Measurements from ENCODE around the gene LTBP4.
"Not testable (repeated sequence)": the region's sequence is repeated elsewhere in the genome, so short reads cannot be mapped to it uniquely, and the experiment has no call there.

LTBP4 gene

GRCh38 chr19:40576151-40576584 is 25.0 kb upstream of the LTBP4 start:
- peak in 1 of 3 experiments; percentile 49 for DNase-seq

GRCh38 chr19:40576585-40577451 is 24.4 kb upstream of the LTBP4 start, which contains the start of gene SHKBP1:
SHKBP1 (plus strand) TSS chr19:40576873; CDS start chr19:40576900, 27 bp downstream.
- DNase-seq = peak; percentile 93 to 98 (median 94)

GRCh38 chr19:40578442-40578908 is 22.7 kb upstream of the LTBP4 start:
- DNase-seq = peak in 2 of 3 experiments; percentile 14 to 15

DNA sequence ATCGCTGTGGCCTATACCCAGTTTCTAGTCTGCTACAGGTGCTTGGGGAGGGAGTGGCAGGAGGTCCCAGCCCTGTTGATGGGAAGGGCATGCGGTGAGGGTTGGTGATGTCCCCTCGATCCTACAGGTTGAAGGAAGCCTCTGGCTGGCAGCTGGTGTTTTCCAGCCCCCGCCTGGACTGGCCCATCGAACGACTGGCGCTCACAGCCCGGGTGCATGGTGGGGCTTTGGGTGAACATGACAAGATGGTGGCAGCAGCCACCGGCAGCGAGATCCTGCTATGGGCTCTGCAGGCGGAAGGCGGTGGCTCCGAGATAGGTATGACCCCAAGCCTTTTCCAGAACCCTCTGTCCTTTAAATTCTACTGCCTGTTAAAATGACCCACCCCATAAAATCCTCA is 20.6 kb upstream of the LTBP4 start:
- no peak for DNase-seq

DNA sequence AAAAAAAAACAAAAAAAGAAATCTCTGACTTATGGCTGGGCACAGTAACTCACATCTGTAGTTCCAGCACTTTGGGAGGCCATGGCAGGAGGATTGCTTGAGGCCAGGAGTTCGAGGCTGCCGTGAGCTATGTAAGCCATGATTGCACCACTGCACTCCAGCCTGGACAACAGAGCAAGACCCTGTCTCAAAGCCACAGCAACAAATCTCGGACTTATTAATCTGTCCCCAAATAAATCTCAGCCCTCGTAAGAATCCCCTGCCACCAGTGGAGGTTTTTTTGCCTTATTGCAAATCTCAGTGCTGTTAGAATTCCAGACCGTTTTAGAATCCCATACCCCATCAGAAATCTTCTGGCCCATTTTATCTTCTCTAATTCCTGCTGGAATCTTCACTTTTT is 19.6 kb upstream of the LTBP4 start:
- DNase-seq = no peak

DNA sequence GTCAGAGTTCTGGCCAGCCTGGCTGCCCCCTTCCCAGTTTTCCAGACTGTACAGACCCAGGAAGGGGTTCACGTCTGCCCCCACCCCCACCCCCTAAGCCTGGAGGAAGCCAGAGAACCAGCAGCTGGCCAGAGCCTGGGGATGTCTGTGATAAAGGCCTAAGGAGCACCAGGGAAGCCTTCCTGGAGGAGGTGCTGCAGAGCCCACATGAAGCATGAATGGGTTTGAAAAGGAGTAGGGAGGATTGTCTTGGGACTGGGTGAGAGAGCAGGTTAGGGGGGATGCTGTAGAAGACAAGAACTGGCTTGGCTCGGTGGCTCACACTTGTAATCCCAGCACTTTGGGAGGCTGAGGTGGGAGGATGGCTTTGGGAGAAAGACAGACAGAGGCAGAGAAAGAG is 18.7 kb upstream of the LTBP4 start:
- DNase-seq = no peak

DNA sequence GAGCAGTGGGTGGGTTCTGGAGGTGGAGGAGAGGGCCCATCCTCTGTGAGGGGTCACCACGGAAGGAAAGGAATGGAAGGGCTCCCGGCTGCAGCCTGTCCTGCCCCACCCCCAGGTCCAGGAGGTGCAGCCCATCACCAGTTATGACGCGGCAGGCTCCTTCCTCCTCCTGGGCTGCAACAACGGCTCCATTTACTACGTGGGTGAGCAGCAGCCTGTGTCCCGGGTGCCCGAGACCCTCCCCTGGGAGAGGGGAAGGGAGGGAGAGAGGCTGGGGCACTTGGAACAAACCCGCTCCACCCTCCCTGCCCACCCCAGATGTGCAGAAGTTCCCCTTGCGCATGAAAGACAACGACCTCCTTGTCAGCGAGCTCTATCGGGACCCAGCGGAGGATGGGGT is 17.9 kb upstream of the LTBP4 start:
- no peak for DNase-seq

DNA sequence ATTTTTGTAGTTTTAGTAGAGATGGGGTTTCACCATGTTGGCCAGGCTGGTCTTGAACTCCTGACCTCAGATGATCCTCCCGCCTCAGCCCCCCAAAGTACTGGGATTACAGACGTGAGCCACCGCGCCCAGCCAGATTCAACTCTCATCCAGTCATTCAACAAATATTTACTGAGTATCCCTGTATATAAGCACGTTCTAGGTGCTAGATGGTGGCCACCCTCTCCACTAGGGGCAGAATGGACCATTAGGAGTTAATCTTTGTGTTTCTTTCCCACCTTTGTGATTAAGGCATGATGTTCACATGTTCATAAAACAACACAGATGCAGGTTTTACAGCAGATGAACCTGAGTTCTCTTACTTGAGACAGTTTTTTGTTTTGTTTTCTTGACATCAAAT is 17.2 kb upstream of the LTBP4 start:
- DNase-seq = no peak

DNA sequence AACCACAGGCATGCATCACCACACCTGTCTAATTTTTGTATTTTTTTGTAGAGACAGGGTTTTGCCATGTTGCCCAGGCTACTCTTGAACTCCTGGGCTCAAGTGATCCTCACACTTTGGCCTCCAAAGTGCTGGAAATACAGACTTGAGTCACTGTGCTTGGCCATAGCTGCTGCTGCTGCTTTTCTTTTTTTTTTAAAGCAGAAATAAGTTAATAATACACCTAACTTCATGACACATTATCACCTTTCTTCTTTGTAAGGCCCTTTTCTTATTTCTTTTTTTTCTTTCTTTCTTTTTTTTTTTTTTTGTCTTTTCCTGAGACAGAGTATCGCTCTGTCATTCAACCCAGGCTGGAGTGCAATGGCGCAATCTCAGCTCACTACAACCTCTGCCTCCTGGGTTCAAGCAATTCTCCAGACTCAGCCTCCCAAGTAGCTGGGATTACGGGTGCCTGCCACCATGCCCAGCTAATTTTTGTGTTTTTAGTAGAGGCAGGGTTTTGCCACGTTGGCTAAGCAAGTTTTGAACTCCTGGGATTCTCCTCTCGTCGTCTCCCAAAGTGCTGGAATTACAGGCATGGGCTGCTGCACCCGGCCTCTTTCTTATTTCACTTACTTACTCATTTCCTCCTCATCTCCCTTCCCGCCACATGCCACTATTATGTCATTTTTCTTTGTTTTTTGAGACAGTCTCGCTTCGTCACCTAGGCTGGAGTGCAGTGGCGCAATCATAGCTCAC is 15.8 kb upstream of the LTBP4 start:
- DNase-seq = no peak

DNA sequence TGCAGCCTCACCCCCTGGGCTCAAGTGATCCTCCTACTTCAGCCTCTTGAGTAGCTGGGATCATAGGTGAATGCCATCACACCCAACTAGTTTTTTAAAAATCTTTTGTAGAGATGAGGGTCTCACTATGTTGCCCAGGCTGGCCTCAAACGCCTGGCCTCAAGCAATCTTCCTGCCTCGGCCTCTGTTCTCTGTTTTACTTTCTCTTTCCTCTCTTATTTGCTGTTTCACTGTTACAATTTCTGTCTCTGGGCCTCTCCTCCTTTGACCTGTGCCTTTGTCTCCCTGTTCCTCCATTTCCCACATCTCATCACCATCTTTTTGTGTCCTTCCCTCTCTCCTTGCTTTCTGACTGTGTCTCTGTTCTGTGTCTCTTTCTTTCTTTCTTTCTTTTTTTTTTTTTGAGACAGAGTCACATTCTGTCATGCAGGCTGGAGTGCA is 15.2 kb upstream of the LTBP4 start:
- DNase-seq = no peak

DNA sequence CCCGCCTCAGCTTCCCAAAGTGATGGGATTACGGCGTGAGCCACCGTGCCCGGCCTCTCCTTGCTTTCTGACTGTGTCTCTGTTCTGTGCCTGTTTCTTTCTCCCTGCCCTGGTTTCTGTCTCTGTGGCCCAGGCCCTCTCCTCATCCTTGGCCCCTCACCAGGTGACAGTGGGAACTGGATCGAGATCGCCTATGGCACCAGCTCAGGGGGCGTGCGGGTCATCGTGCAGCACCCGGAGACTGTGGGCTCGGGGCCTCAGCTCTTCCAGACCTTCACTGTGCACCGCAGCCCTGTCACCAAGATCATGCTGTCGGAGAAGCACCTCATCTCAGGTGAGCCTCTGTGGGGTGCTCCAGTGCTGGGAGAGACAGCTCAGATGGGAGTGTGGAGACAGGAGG is 14.6 kb upstream of the LTBP4 start:
- DNase-seq = no peak

DNA sequence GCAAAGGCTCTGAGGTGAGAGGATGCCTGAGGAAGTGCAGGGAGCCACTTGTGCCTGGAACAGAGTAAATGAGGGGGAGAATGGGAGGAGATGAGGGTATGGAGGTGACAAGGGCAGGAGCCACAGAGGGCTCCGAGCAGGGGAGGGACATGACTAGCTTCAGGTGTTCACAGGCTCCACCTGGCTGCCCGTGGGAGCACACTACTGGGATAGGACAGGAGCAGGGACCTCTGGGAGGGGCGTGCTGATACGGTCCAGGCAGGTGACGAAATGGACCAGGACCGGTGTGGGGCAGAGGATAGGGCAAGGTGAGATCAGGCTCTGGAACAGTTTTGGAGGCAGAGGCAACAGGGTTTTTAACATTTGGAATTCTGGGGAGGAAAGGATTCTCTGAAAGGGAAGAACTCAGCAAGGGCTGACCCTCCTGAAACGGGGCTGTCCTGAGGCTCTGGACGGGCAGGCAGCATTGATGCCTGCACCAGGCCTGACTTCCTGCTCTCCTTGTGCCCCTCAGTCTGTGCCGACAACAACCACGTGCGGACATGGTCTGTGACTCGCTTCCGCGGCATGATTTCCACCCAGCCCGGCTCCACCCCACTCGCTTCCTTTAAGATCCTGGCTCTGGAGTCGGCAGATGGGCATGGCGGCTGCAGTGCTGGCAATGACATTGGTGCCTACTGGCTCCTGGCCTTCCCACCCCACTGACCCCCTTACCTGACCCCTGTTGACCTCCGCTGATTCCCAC is 12.9 kb upstream of the LTBP4 start:
- DNase-seq = no peak

DNA sequence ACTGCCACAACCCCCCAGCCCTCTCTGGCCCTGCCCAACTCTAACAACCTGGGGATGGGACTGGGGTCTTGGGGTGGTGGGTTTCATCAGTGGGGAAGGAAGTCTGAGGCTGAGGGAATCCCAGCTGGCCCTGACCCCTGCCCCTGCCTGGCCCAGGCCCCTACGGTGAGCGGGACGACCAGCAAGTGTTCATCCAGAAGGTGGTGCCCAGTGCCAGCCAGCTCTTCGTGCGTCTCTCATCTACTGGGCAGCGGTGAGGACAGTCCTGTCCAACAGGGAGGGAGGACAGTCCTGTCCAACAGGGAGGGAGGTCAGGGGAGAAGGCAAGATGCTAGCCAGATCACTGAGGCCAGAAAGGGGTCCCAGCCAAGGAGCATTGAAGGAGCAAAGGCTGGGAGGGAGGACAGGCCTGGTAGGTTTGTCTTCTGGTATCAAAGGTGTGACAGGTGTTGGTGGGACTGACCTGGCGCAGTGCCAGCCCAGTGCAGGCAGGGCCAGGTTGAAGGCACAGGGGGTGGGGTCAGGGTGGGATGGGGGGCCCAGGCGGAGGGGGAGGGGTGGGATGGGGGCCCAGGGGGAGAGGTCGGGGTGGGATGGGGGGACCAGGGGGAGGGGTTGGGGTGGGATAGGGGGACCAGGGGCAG is 12.1 kb upstream of the LTBP4 start:
- DNase-seq = no peak

- no peak for DNase-seq
Measured at GRCh38 chr19:40589591-40590429, 11.4 kb upstream of the LTBP4 start.

GRCh38 chr19:40590464-40591265 is 10.5 kb upstream of the LTBP4 start:
- no peak for DNase-seq

DNA sequence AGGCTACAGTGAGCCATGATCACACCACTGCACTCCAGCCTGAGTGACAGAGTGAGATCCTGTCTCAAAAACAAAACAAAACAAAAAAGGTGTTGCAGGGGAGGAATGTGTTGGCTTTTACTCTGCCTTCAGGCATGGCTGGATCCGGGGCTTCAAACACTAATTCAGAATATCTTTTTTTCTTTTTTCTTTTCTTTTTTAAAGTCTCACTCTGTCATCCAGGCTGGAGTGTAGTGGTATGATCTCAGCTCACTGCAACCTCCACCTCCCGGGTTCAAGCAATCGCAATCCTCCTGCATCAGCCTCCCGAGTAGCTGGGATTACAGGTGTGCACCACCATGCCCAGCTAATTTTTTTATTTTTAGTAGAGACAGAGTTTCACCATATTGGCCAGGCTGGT is 9.4 kb upstream of the LTBP4 start:
- not testable (repeated sequence) for DNase-seq

GRCh38 chr19:40592170-40592569 is 9.0 kb upstream of the LTBP4 start:
- DNase-seq = peak; percentile 7 to 68 (median 27)

GRCh38 chr19:40594255-40594654 is 6.9 kb upstream of the LTBP4 start:
- DNase-seq = peak in 2 of 3 experiments; percentile 19 to 44

DNA sequence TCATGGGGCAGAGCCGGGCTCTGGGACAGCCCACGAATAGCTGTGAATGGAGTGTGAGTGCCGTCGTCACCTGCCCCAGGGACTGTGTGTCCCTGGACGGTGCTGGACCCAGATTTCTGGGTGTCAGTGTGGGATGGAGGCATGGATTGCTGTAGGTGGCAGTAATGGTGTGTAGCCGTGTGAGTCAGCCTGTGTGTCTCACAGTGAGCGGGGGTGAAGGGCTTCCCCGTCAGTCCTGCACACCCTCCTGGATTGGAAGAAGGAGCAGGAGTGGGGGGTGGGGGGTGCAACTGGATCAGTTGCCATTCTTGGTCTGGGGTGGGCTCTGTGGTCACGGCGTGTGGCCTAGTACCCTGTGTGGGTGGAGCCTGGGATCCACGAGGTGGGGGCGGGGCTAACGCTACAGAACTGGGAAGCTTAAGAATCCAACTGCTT is 6.5 kb upstream of the LTBP4 start:
- DNase-seq = no peak

GRCh38 chr19:40596608-40597328 is 4.4 kb upstream of the LTBP4 start:
- peak in 2 of 3 experiments; percentile 6 to 21 for DNase-seq
